Measurements from ENCODE around the gene RHBDD2.
"Not testable (repeated sequence)": the region's sequence is repeated elsewhere in the genome, so short reads cannot be mapped to it uniquely, and the experiment has no call there.

RHBDD2 gene

DNA sequence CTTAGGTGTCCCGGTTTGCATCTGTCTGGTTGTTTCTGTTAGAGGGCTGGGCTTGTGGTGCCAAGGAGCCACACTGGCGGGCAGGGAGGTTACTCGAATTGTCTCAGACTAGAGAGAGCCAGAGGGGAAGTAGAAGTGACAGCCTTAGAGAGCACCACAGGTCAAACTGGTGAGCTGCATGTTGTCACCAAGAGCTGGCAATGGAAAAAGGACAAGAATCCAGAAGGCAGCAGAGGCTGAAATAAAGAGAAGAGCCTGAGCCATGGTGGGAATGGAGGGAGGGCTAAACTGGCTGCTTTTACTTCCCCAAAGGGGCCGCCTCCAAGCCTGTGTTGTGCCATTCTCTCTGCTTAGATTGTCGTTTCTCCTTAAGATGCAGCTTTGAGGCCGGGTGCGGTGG, 31.1 kb upstream of the RHBDD2 start:
- Histone ChIP-seq H3K9ac (ENCODE audit: low read length) (no peak overlapping the region), H3K36me3 (ENCODE audit: control insufficient read depth, insufficient read depth, low read length) (no peaks in the 10 kb centered on the region), H3K4me3 (ENCODE audit: low read length) (no peak overlapping the region), H3K27me3 (ENCODE audit: control insufficient read depth, insufficient read depth, low read length) (no peaks in the 10 kb centered on the region), H3K9me3 (ENCODE audit: control insufficient read depth, low read length) (no peaks in the 10 kb centered on the region), H3K4me1 (ENCODE audit: control insufficient read depth, insufficient read depth, low read length) (peaks cover 13% of the 10 kb centered on the region)

DNA sequence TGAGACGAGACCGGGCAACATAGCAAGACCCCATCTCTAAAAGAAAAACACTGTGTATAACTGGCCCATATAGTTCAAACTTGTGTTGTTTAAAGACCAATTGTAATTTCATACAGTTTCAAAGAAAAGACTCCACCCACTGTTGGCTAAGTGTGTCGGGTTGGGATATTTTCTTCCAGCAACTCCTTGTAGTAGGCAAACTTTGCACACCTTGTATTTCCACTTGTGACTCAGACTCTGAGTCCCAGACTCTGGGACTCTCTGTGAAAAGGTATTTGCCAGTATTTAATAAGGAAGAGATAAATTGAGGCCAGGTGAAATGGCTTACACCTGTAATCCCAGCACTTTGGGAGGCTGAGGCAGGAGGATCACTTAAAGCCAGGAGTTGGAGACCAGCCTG, 29.3 kb upstream of the RHBDD2 start:
- no peak overlapping the region for H3K4me3 ChIP-seq (ENCODE audit: low read length)
- no peaks in the 10 kb centered on the region for H3K27me3 ChIP-seq (ENCODE audit: control insufficient read depth, insufficient read depth, low read length)
- peaks cover 6% of the 10 kb centered on the region for H3K4me1 ChIP-seq (ENCODE audit: control insufficient read depth, insufficient read depth, low read length)
- no peak overlapping the region for H3K9ac ChIP-seq (ENCODE audit: low read length)
- no peaks in the 10 kb centered on the region for H3K36me3 ChIP-seq (ENCODE audit: control insufficient read depth, insufficient read depth, low read length)
- no peaks in the 10 kb centered on the region for H3K9me3 ChIP-seq (ENCODE audit: control insufficient read depth, low read length)

DNA sequence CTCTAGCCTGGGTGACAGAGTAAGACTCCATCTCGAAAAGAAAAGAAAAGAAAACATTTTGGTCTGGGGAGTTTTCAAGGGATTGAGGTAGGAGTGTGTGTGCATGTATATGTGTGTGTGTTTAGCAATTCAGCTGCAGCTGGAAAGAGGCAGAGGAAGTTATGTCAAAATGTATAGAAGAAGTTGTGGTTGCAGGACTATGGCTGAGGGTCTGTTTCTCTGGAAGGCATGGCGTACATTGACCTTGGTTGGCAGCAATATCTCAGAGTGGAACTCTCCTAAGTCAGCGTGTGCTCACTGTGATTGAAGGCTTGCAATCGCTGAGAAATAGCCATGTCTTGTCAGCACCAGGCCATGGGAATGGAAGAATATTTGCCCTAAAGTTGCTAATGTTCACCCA, 28.6 kb upstream of the RHBDD2 start:
- no peaks in the 10 kb centered on the region for H3K36me3 ChIP-seq (ENCODE audit: control insufficient read depth, insufficient read depth, low read length)
- H3K9me3 ChIP-seq (ENCODE audit: control insufficient read depth, low read length): no peaks in the 10 kb centered on the region
- H3K4me3 ChIP-seq (ENCODE audit: low read length): no peak overlapping the region
- H3K27me3 ChIP-seq (ENCODE audit: control insufficient read depth, insufficient read depth, low read length): no peaks in the 10 kb centered on the region
- H3K9ac ChIP-seq (ENCODE audit: low read length): no peak overlapping the region
- peaks cover 6% of the 10 kb centered on the region for H3K4me1 ChIP-seq (ENCODE audit: control insufficient read depth, insufficient read depth, low read length)

DNA sequence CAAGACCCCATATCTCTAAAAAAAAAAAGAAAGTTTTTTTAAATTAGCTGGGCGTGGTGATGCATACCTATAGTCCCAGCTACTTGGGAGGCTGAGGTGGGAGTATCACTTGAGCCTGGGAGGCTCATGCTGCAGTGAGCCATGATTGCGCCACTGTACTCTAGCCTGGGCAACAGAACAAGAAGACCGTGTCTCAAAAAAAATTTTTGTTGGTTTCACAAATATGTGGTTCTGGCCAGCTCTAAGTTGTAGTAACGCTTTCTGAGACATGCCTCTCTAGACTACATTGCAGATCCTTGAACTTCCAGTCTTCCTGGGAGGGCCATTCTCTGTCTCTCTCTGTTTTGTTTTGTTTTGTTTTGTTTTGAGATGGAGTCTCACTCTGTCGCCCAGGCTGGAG, 24.6 kb upstream of the RHBDD2 start:
- Histone ChIP-seq H3K36me3 (ENCODE audit: control insufficient read depth, insufficient read depth, low read length) (no peaks in the 10 kb centered on the region), H3K9ac (ENCODE audit: low read length) (no peak overlapping the region), H3K27me3 (ENCODE audit: control insufficient read depth, insufficient read depth, low read length) (no peaks in the 10 kb centered on the region), H3K4me3 (ENCODE audit: low read length) (no peak overlapping the region), H3K9me3 (ENCODE audit: control insufficient read depth, low read length) (no peaks in the 10 kb centered on the region), H3K4me1 (ENCODE audit: control insufficient read depth, insufficient read depth, low read length) (peaks cover 6% of the 10 kb centered on the region)

DNA sequence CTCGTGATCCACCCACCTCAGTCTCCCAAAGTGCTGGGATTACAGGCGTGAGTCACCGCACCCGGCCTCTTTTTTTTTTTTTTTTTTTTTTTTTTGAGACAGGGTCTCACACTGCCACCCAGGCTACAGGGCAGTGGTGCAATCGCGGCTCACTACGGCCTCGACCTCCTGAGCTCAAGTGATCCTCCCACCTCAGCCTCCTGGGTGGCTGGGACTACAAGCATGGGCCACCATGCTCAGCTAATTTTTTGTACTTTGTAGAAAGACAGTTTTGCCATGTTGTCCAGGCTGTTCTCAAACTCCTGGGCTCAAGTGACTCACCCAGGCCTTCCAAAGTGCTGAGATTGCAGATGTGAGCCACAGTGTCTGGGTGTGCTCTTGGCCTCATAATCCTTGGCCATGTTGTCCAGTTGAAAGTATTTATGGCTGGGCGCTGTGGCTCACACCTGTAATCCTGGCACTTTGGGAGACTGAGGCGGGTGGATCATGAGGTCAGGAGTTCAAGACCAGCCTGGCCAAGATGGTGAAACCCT, 24.0 kb upstream of the RHBDD2 start:
- not testable (repeated sequence) for H3K9me3 ChIP-seq (ENCODE audit: control insufficient read depth, low read length); H3K36me3 ChIP-seq (ENCODE audit: control insufficient read depth, insufficient read depth, low read length); H3K4me1 ChIP-seq (ENCODE audit: control insufficient read depth, insufficient read depth, low read length); H3K9ac ChIP-seq (ENCODE audit: low read length); H3K27me3 ChIP-seq (ENCODE audit: control insufficient read depth, insufficient read depth, low read length); H3K4me3 ChIP-seq (ENCODE audit: low read length)

DNA sequence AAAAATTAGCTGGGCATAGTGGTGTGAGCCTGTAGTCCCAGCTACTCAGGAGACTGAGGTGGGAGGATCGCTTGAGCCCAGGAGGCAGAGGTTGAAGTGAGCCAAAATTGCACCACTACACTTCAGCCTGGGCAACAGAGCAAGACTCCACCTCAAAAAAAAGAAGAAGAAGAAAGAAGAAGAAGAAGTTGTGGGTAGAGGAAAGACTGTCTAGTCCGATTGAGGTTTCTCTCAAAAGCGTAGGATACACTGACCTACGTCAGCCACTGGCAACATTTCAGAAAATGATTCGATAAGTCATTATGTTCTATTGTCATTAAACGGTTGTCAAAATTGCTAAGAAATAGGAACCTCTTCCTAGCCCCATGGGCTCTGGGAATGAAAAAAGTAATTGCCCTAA, 22.3 kb upstream of the RHBDD2 start:
- no peaks in the 10 kb centered on the region for H3K27me3 ChIP-seq (ENCODE audit: control insufficient read depth, insufficient read depth, low read length)
- no peak overlapping the region for H3K9ac ChIP-seq (ENCODE audit: low read length)
- H3K4me1 ChIP-seq (ENCODE audit: control insufficient read depth, insufficient read depth, low read length): no peaks in the 10 kb centered on the region
- H3K9me3 ChIP-seq (ENCODE audit: control insufficient read depth, low read length): no peaks in the 10 kb centered on the region
- no peaks in the 10 kb centered on the region for H3K36me3 ChIP-seq (ENCODE audit: control insufficient read depth, insufficient read depth, low read length)
- no peak overlapping the region for H3K4me3 ChIP-seq (ENCODE audit: low read length)

DNA sequence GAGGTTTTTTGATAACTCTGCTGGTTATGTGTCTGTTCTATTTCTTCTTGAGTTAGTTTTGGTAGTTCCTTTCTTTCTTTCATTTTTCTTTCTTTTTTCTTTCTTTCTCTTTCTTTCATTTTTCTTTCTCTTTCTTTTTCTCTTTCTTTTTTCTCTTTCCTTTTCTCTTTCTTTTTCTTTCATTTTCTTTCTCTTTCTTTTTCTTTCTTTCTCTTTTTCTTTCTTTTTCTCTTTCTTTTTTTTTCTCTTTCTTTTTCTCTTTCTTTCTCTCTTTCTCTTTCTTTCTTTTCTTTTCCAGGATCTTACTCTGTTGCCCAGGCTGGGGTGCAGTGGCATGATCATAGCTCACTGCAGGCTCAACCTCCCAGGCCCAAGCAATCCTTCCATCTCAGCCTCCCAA, 20.4 kb upstream of the RHBDD2 start:
- Histone ChIP-seq H3K4me3 (ENCODE audit: low read length) (no peak overlapping the region), H3K4me1 (ENCODE audit: control insufficient read depth, insufficient read depth, low read length) (no peaks in the 10 kb centered on the region), H3K27me3 (ENCODE audit: control insufficient read depth, insufficient read depth, low read length) (no peaks in the 10 kb centered on the region), H3K9ac (ENCODE audit: low read length) (no peak overlapping the region), H3K36me3 (ENCODE audit: control insufficient read depth, insufficient read depth, low read length) (no peaks in the 10 kb centered on the region), H3K9me3 (ENCODE audit: control insufficient read depth, low read length) (no peaks in the 10 kb centered on the region)

DNA sequence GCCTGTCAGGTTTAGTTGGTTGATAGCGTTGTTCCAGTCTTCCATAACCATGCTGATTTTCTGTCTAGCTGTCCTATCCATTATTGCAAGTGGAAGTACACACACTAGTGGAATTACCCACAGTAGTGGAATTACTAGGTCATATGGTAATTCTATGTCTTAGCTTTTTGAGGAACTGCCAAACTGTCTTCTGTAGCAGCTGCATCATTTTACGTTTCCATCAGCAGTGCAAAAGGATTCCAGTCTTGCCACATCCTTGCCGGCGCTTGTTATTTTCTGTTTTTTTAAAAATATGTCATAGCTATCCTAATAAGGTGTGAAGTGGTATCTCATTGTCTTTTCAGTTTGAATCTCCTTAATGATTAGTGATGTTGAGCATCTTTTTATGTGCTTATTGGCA, 17.2 kb upstream of the RHBDD2 start:
- no peak overlapping the region for H3K9ac ChIP-seq (ENCODE audit: low read length)
- no peaks in the 10 kb centered on the region for H3K36me3 ChIP-seq (ENCODE audit: control insufficient read depth, insufficient read depth, low read length)
- H3K4me3 ChIP-seq (ENCODE audit: low read length): no peak overlapping the region
- H3K27me3 ChIP-seq (ENCODE audit: control insufficient read depth, insufficient read depth, low read length): no peaks in the 10 kb centered on the region
- no peaks in the 10 kb centered on the region for H3K9me3 ChIP-seq (ENCODE audit: control insufficient read depth, low read length)
- H3K4me1 ChIP-seq (ENCODE audit: control insufficient read depth, insufficient read depth, low read length): no peaks in the 10 kb centered on the region

DNA sequence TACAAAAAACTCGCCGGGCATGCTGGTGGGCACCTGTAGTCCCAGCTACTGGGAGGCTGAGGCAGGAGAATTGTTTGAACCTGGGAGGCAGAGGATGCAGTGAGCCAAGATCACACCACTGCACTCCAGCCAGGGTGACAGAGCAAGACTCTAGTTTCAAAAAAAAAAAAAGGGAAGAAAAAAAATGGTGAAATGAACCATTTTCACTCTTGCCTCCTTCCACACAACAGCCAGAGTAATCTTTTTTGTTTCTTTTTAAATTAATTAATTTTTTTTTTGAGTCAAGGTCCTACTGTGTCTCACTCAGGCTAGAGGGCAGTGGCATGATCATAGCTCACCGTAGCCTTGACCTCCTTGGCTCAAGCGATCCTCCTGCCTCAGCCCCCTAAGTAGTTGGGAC, 14.6 kb upstream of the RHBDD2 start:
- not testable (repeated sequence) for H3K9ac ChIP-seq (ENCODE audit: low read length)

DNA sequence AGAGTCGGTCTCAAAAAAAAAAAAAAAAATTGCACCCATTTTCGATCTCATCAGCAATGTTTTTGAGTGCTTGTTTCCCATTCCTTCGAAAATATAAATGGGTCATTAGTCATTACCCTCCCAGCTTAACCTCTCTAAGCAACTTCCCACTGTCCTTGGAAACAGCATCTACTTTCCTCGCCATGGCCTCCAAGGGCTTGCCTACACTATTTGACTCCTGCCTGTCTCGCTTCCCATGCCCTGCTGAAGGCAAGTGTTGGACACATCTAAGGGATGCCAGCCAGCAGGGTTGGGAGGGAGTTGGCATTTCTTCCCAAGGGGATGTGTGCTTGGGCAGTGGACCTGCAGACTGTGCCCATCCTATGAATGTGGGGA, 12.7 kb upstream of the RHBDD2 start:
- Histone ChIP-seq H3K36me3 (ENCODE audit: control insufficient read depth, insufficient read depth, low read length) (no peaks in the 10 kb centered on the region), H3K4me1 (ENCODE audit: control insufficient read depth, insufficient read depth, low read length) (no peaks in the 10 kb centered on the region), H3K9me3 (ENCODE audit: control insufficient read depth, low read length) (no peaks in the 10 kb centered on the region), H3K27me3 (ENCODE audit: control insufficient read depth, insufficient read depth, low read length) (no peaks in the 10 kb centered on the region), H3K4me3 (ENCODE audit: low read length) (no peak overlapping the region), H3K9ac (ENCODE audit: low read length) (no peak overlapping the region)

More for the DNA sequence above, 14.6 kb upstream of the RHBDD2 start:
- H3K4me3 ChIP-seq (ENCODE audit: low read length); H3K9me3 ChIP-seq (ENCODE audit: control insufficient read depth, low read length); H3K4me1 ChIP-seq (ENCODE audit: control insufficient read depth, insufficient read depth, low read length); H3K27me3 ChIP-seq (ENCODE audit: control insufficient read depth, insufficient read depth, low read length); H3K36me3 ChIP-seq (ENCODE audit: control insufficient read depth, insufficient read depth, low read length): not testable (repeated sequence)

DNA sequence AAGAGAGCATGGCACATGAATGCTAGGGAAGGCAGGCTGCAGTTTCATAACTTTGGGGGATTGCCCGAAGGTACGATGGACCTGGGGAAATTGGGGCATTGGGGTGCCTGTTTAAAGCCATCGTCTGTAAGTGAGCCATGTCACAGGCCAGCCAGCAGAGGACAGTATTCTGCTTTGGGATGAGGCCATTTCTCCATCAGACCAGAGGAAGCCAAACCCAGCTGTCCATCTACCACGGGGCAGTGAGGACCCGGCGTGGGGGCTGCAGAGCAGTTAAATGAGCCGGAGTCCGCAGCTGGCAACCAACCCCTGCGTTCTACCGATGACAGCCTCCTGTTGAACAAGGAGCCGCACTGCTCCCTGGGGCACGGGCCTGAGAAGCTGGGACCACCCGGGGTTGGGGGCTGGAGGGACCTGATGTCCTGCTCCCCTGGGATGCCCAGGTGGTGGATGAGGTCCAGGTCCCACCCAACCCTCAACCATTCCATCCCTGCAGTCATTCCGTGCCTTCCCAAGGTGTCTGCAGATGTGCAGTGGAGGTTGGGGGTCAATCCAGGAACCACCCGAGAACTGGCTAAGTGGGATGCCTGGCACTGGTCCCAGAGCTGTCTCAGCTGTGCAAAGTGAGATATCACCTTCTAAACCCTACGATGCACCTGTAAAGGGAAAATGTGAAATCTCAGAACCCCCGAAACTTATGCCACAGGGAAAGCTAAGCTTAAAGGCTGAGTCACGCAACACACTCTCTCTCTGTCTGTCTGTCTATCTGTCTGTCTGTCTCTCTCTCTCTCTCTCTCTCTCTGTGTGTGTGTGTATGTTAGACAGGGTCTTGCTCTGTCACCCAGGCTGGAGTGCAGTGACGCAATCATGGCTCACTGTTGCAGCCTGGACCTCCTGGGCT, 12.1 kb upstream of the RHBDD2 start:
- H3K9me3 ChIP-seq (ENCODE audit: control insufficient read depth, low read length): no peaks in the 10 kb centered on the region
- no peaks in the 10 kb centered on the region for H3K4me1 ChIP-seq (ENCODE audit: control insufficient read depth, insufficient read depth, low read length)
- H3K36me3 ChIP-seq (ENCODE audit: control insufficient read depth, insufficient read depth, low read length): no peaks in the 10 kb centered on the region
- no peaks in the 10 kb centered on the region for H3K27me3 ChIP-seq (ENCODE audit: control insufficient read depth, insufficient read depth, low read length)
- H3K9ac ChIP-seq (ENCODE audit: low read length): no peak overlapping the region
- H3K4me3 ChIP-seq (ENCODE audit: low read length): no peak overlapping the region

DNA sequence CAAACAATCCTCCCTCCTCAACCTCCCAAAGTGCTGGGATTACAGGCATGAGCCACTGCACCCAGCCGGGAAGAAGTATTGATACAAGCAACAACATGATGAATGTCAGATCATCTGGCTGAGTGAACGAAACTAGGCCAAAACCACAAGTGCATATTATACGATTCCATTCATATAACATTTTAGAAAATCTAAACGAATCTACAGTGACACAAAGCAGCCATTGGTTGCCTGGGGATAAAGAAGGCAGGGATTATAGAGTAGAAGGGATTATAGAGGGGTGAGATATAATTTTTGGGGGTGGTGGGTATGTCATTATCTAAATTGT, 11.5 kb upstream of the RHBDD2 start:
- no peak overlapping the region for H3K4me3 ChIP-seq (ENCODE audit: low read length)
- no peaks in the 10 kb centered on the region for H3K4me1 ChIP-seq (ENCODE audit: control insufficient read depth, insufficient read depth, low read length)
- no peaks in the 10 kb centered on the region for H3K36me3 ChIP-seq (ENCODE audit: control insufficient read depth, insufficient read depth, low read length)
- H3K27me3 ChIP-seq (ENCODE audit: control insufficient read depth, insufficient read depth, low read length): no peaks in the 10 kb centered on the region
- H3K9me3 ChIP-seq (ENCODE audit: control insufficient read depth, low read length): no peaks in the 10 kb centered on the region
- H3K9ac ChIP-seq (ENCODE audit: low read length): no peak overlapping the region

DNA sequence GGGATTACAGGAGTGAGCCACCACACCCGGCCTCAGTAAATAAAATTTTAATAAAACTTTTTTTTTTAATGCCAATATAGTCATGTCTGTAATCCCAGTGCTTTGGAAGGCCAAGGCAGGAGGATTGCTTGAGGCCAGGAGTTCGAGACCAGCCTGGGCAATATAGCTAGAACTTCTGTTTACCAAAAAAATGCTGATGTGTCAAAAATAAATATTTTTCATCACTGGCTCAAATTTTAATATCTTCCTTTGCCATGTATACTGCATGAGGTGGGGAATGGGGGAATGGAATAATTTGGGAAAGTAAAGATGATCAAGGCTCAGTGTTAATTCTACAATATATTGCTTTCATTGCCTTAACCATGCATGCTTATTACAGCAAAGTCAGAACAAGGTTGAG, 10.7 kb upstream of the RHBDD2 start:
- Histone ChIP-seq H3K9ac (ENCODE audit: low read length) (no peak overlapping the region), H3K27me3 (ENCODE audit: control insufficient read depth, insufficient read depth, low read length) (no peaks in the 10 kb centered on the region), H3K36me3 (ENCODE audit: control insufficient read depth, insufficient read depth, low read length) (no peaks in the 10 kb centered on the region), H3K9me3 (ENCODE audit: control insufficient read depth, low read length) (no peaks in the 10 kb centered on the region), H3K4me3 (ENCODE audit: low read length) (no peak overlapping the region), H3K4me1 (ENCODE audit: control insufficient read depth, insufficient read depth, low read length) (no peaks in the 10 kb centered on the region)

All from mucosa of stomach (tissue), 1 donor.